Suprapubic skin (tissue), 4 donors: Measurements from ENCODE around the gene IQSEC1. TPM values are rescaled to one million over a fixed set of nuclear protein-coding genes. Genes with fewer than 3 reads are reported as not detected.

ENCODE experiments used
- DNase-seq, 2 donors: peaks; one replicate each; pipeline ENCODE4 v3.0.0-alpha.2; 2019; ENCODE audit warnings: low spot score in 2 of 2
- H3K27ac ChIP-seq: fragments of 200-600 bp; sonication (generic); one replicate; pipeline ENCODE4 v1.5.1; 2019
- H3K27me3 ChIP-seq: fragments of 200-600 bp; sonication (generic); one replicate; pipeline ENCODE4 v1.5.1; 2019
- H3K36me3 ChIP-seq: fragments of 200-600 bp; sonication (generic); one replicate; pipeline ENCODE4 v1.5.1; 2019
- H3K4me1 ChIP-seq: fragments of 200-600 bp; sonication (generic); one replicate; pipeline ENCODE4 v1.5.1; 2019
- H3K4me3 ChIP-seq: fragments of 200-600 bp; sonication (generic); one replicate; pipeline ENCODE4 v1.5.1; 2019; ENCODE audit warnings: mild to moderate bottlenecking
- H3K9me3 ChIP-seq: fragments of 200-600 bp; sonication (generic); one replicate; pipeline ENCODE4 v1.5.1; 2019
- EP300 ChIP-seq: sonication (generic); formaldehyde crosslinking; IDR thresholded peaks from one replicate; pipeline ENCODE4 v1.6.1; 2017; ENCODE audit warnings: antibody characterized with exemption
- POLR2A ChIP-seq, 2 donors: fragments of 450-650 bp; IDR thresholded peaks; one replicate each; pipeline ENCODE4 v1.6.1; 2017; ENCODE audit warnings: antibody characterized with exemption in 2 of 2, mild to moderate bottlenecking in 2 of 2, moderate library complexity in 2 of 2
- POLR2AphosphoS5 ChIP-seq, 3 donors: sonication (generic); formaldehyde crosslinking; IDR thresholded peaks; one replicate each; pipeline ENCODE4 v1.6.1; 2017; ENCODE audit warnings: antibody characterized with exemption in 3 of 3
- WGBS: methylation state at CpG from one replicate; pipeline ENCODE4 v1.1.5; 2018; 5-methylcytosine and 5-hydroxymethylcytosine counted together
- total RNA-seq, 4 donors: library from RNA; depleted of rRNA; stranded (reverse); fragments of >200 nt; gene quantifications; one replicate each; pipeline ENCODE4 v1.1.0, GENCODE V29; 2016
- TF ChIP-seq, protein P1 (sequence below), 2 donors: fragments of 200-600 bp in 1 of 2; fragments of 450-650 bp in 1 of 2; sonication (generic) in 1 of 2; IDR thresholded peaks; one replicate each; pipeline ENCODE4 v1.5.1; 2016 to 2019; ENCODE audit warnings: antibody characterized with exemption in 2 of 2, mild to moderate bottlenecking in 1 of 2, moderate library complexity in 1 of 2

IQSEC1 gene
- total RNA-seq, 4 donors from 2014 or later = 26.7 to 52.4 (median 35.5) TPM

DNA sequence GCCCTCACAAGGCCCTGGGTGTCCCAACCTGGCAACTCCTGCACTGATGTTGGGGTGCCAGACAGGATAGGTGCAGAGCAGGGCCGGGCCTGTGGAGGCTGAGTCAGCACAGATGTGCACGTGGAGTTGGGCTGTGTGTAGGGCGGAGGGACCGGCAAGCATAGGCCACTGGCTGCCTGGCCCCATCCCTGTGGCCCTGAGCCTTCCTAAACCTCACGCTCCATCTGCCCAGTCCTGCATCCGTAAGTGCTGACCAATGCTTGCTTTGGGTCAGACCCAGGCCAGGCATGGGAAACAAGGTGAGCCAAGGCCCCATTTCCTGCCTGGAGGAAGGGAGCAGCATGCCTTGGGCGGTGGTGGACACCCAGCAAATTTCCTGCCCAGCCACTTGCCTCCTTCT lies 5.8 kb upstream of the IQSEC1 start:
- TF ChIP-seq POLR2A (IDR thresholded peaks at IDR 0.05) (no peak), POLR2AphosphoS5 (IDR thresholded peaks at IDR 0.05) (no peak), EP300 (no peak)
- TF ChIP-seq, protein P1, sequence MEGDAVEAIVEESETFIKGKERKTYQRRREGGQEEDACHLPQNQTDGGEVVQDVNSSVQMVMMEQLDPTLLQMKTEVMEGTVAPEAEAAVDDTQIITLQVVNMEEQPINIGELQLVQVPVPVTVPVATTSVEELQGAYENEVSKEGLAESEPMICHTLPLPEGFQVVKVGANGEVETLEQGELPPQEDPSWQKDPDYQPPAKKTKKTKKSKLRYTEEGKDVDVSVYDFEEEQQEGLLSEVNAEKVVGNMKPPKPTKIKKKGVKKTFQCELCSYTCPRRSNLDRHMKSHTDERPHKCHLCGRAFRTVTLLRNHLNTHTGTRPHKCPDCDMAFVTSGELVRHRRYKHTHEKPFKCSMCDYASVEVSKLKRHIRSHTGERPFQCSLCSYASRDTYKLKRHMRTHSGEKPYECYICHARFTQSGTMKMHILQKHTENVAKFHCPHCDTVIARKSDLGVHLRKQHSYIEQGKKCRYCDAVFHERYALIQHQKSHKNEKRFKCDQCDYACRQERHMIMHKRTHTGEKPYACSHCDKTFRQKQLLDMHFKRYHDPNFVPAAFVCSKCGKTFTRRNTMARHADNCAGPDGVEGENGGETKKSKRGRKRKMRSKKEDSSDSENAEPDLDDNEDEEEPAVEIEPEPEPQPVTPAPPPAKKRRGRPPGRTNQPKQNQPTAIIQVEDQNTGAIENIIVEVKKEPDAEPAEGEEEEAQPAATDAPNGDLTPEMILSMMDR (IDR thresholded peaks at IDR 0.05) = no peak
- no peak overlapping the region for H3K27ac ChIP-seq
- 49% methylated on average over 7 of the region's 7 CpGs for WGBS
- H3K36me3 ChIP-seq = no peaks in the 10 kb centered on the region
- H3K9me3 ChIP-seq = no peaks in the 10 kb centered on the region
- peaks cover 39% of the 10 kb centered on the region for H3K4me1 ChIP-seq
- peaks cover 29% of the 10 kb centered on the region for H3K27me3 ChIP-seq
- H3K4me3 ChIP-seq = no peak overlapping the region
- DNase-seq = no peak

DNA sequence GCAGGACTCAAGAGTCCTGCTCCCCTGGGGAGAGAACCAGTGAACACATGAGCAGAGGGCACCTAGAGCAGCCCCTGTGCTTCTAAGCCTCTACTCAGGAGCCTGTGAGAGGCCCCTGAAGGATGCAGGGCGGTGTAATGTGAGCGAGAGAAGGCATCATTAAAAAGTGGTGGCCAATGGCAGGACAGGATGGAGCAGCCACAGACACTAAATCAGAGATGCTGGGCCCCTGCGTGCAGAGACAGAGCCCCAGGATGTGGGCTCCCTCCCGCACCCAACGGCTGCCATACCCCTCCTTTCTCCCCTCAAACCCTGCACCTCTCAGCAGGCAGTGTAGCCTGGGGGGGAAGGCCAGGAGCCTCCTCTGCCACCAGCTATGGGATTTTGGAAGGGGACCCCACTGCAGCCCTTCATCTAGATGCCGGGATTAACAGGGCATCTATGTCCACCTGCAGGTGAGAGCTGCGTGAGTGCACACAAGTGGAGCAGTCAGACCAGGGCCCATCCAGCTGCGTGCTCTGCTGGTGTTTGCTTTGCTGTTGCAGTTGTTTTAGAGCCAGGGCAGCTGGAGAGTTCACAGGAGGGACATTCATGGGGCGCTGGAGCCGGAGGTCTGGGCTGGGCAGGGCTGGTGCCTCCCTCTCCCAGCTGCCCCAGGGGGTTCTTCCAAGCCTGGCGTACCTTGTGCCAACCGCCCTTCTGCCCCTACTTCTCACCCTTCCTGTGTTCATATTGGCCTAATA lies 5.1 kb upstream of the IQSEC1 start:
- TF ChIP-seq, protein P1 (IDR thresholded peaks at IDR 0.05) = no peak
- TF ChIP-seq EP300 (no peak), POLR2A (IDR thresholded peaks at IDR 0.05) (no peak), POLR2AphosphoS5 (IDR thresholded peaks at IDR 0.05) (no peak)

DNA sequence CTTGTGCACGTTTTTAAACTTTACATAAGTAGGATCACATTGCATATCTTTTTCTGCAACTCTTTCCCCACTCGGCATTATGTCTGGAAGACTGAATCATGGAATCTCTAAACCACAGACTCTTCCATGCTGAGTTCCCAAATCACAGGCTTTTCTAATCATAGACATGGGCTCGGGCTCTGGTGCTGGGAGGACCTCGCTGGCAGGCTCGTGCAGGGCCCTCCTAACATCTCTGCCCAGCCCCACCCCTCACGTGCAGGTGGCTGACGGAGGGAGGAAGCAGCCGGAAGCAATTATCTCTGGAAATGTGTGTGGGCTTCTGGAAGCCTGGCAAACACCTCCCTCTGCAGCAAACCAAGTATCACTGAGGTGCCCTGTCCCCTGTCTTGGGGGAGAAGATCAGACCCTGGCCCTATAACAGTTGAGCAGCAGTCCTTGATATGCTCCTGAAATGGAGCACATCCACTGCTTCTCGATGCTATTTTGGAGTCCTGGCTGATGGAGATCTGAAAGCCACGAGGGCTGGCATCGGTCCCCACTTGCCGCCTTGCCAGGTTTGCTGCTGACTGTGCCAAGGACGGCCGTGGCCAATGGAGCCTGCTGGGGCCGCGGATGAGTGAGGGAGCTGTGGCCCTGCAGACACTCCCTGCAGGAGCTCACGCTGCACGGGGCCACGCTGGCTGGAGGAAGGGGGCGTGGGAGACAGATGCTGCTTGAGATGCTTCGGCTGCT lies 4.4 kb upstream of the IQSEC1 start:
- WGBS = 24% methylated on average over 17 of the region's 21 CpGs

More for the DNA sequence above, 5.1 kb upstream of the IQSEC1 start:
- Histone ChIP-seq H3K4me3 (no peak overlapping the region), H3K9me3 (no peaks in the 10 kb centered on the region), H3K27ac (no peak overlapping the region), H3K4me1 (peaks cover 43% of the 10 kb centered on the region), H3K27me3 (peaks cover 36% of the 10 kb centered on the region), H3K36me3 (no peaks in the 10 kb centered on the region)
- no peak for DNase-seq
- 68% methylated on average over 11 of the region's 12 CpGs for WGBS

DNA sequence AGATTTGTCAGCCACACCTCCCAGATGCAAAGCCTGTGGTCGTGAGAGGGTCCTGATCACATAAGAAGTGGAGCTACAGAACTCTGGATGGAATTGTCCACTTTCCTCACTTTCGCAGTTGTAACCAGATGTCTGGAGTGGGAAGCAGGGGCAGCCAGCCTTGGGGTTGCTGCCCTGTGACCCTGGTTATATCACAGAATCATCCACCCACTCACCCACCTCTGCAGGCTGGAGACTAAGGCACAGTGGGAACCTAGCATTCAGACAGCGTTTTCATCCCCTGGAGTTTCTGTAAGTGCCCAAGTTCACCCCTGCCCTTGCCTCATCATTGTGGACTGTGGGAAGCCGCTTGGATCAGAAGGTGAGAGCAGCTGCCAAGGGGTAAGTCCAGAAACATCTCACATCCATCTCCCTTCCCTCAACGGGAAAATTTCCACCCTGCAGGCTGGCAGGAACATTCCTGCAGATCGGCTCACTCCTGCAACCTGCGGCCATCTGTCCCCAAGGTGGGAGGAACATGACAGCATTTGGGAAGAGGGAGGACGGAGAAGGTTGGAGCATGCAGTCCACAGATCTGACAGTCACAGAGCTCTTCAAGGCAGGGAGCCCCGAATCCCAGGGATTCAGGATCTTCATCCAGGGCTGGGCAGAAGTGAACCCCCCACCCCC lies 2.9 kb upstream of the IQSEC1 start:
- H3K27me3 ChIP-seq = peaks cover 51% of the 10 kb centered on the region
- no peaks in the 10 kb centered on the region for H3K9me3 ChIP-seq
- H3K27ac ChIP-seq = no peak overlapping the region
- no peak for DNase-seq
- 60% methylated on average over 7 of the region's 9 CpGs for WGBS
- no peak overlapping the region for H3K4me3 ChIP-seq
- TF ChIP-seq, protein P1 (IDR thresholded peaks at IDR 0.05) = no peak
- TF ChIP-seq POLR2AphosphoS5 (IDR thresholded peaks at IDR 0.05) = no peak
- no peak for TF ChIP-seq EP300
- no peak for TF ChIP-seq POLR2A (IDR thresholded peaks at IDR 0.05)
- no peaks in the 10 kb centered on the region for H3K36me3 ChIP-seq
- H3K4me1 ChIP-seq = peaks cover 53% of the 10 kb centered on the region

More for the DNA sequence above, 4.4 kb upstream of the IQSEC1 start:
- Histone ChIP-seq H3K27me3 (peaks cover 43% of the 10 kb centered on the region), H3K4me3 (no peak overlapping the region), H3K9me3 (no peaks in the 10 kb centered on the region), H3K4me1 (peaks cover 51% of the 10 kb centered on the region), H3K36me3 (no peaks in the 10 kb centered on the region), H3K27ac (no peak overlapping the region)
- TF ChIP-seq POLR2A (IDR thresholded peaks at IDR 0.05) = no peak
- no peak for TF ChIP-seq EP300
- TF ChIP-seq POLR2AphosphoS5 (IDR thresholded peaks at IDR 0.05) = no peak
- TF ChIP-seq, protein P1 (IDR thresholded peaks at IDR 0.05) = no peak
- no peak for DNase-seq

DNA sequence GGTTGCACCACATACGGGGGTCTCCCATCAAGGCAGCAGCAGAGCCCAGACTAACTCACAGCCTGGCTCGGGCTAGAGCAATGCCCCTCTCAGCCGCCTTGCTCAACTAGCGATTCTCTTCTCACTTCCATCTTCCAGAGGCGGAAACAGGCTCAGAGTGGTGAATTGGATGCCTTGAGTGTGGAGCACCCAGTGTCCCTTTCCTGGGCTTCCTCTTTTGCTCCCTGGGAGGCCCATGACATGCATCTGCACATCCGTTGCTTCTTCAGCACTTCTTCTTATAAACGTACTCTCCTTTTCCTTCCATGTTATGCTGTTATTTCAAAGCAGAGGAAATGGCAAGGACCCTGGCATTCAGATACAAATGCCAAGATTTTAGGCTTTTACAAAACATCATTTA lies 2.1 kb upstream of the IQSEC1 start:
- no peak for DNase-seq
- Histone ChIP-seq H3K27me3 (peaks cover 51% of the 10 kb centered on the region), H3K27ac (no peak overlapping the region), H3K4me3 (no peak overlapping the region), H3K4me1 (peaks cover 45% of the 10 kb centered on the region), H3K36me3 (no peaks in the 10 kb centered on the region), H3K9me3 (no peaks in the 10 kb centered on the region)
- 84% methylated on average over 6 of the region's 7 CpGs for WGBS
- TF ChIP-seq POLR2A (IDR thresholded peaks at IDR 0.05) (no peak), EP300 (no peak), POLR2AphosphoS5 (IDR thresholded peaks at IDR 0.05) (no peak)
